Gastrocnemius medialis (tissue), 4 donors: ENCODE results near the gene BTBD16.

Experiments
- CTCF ChIP-seq, 5 experiments: fragments of 450-650 bp in 3 of 5; fragments of 200-600 bp in 2 of 5; sonication (generic) in 2 of 5; IDR thresholded peaks in 4 of 5; conservative IDR thresholded peaks in 1 of 5; 1 replicate in 4 of 5; 2 replicates in 1 of 5; pipeline ENCODE4 v1.5.1; 2016 to 2019; ENCODE audit warnings: antibody characterized with exemption in 5 of 5, mild to moderate bottlenecking in 3 of 5, moderate library complexity in 3 of 5
- POLR2A ChIP-seq, 2 donors: fragments of 450-650 bp; IDR thresholded peaks; one replicate each; pipeline ENCODE4 v1.6.1; 2017; ENCODE audit warnings: antibody characterized with exemption in 2 of 2, mild to moderate bottlenecking in 2 of 2, moderate library complexity in 2 of 2

GRCh38 chr10:122257041-122257440, 14.1 kb upstream of the BTBD16 start:
- TF ChIP-seq CTCF (IDR thresholded peaks at IDR 0.05 in 4 of 5, conservative IDR thresholded peaks at IDR 0.05 in 1 of 5) (no peak), POLR2A (IDR thresholded peaks at IDR 0.05) (no peak)
